Neuronal stem cell (in vitro differentiated cells): Measurements from ENCODE around the gene TLDC2.

Experiments used
- DNase-seq: peaks from one replicate; pipeline ENCODE4 v3.0.0-alpha.2; 2013; ENCODE audit warnings: low spot score
- H2AFZ ChIP-seq: one replicate; pipeline ENCODE4 v1.6.1; 2013; ENCODE audit warnings: mild to moderate bottlenecking, low read length, inconsistent platforms
- H2AK5ac ChIP-seq: 2 replicates; pipeline ENCODE4 v1.6.1; 2013; ENCODE audit warnings: low read depth, mild to moderate bottlenecking, inconsistent platforms, low read length, moderate library complexity, mixed read lengths
- H2BK120ac ChIP-seq: 2 replicates; pipeline ENCODE4 v1.6.1; 2013; ENCODE audit warnings: low read depth, mild to moderate bottlenecking, inconsistent platforms, low read length, moderate library complexity, mixed read lengths
- H2BK12ac ChIP-seq: one replicate; pipeline ENCODE4 v1.6.1; 2013; ENCODE audit warnings: low read length, inconsistent platforms
- H2BK15ac ChIP-seq: 2 replicates; pipeline ENCODE4 v1.6.1; 2013; ENCODE audit warnings: mild to moderate bottlenecking, low read length, inconsistent platforms, mixed read lengths
- H2BK5ac ChIP-seq: one replicate; pipeline ENCODE4 v1.6.1; 2013; ENCODE audit warnings: inconsistent platforms, mild to moderate bottlenecking, low read length, moderate library complexity
- H3K14ac ChIP-seq: one replicate; pipeline ENCODE4 v1.6.1; 2013; ENCODE audit warnings: low read length, inconsistent platforms
- H3K18ac ChIP-seq: 2 replicates; pipeline ENCODE4 v1.6.1; 2013; ENCODE audit warnings: low read length, inconsistent platforms
- H3K23ac ChIP-seq: 2 replicates; pipeline ENCODE4 v1.6.1; 2013; ENCODE audit warnings: low read depth, mild to moderate bottlenecking, mixed read lengths, low read length, inconsistent platforms; ENCODE audit not compliant: poor library complexity
- H3K27ac ChIP-seq: replicated peaks from 3 replicates; pipeline ENCODE4 v1.5.1; 2013; ENCODE audit warnings: low read length, inconsistent platforms
- H3K27me3 ChIP-seq, 3 experiments: 2 replicates each; pipeline ENCODE4 v1.6.1; 2013; ENCODE audit warnings: low read length in 3 of 3, mild to moderate bottlenecking in 2 of 3, inconsistent platforms in 1 of 3, low read depth in 1 of 3, mixed read lengths in 1 of 3, moderate library complexity in 1 of 3; ENCODE audit not compliant: control insufficient read depth in 3 of 3, insufficient read depth in 3 of 3
- H3K36me3 ChIP-seq, 2 donors: replicated peaks in 1 of 2; 2 replicates each; pipeline ENCODE4 v1.6.1; 2013; ENCODE audit warnings: low read length in 2 of 2; ENCODE audit not compliant: control insufficient read depth in 2 of 2, insufficient read depth in 2 of 2
- H3K4ac ChIP-seq: 2 replicates; pipeline ENCODE4 v1.6.1; 2013; ENCODE audit warnings: inconsistent platforms, mild to moderate bottlenecking, low read length, moderate library complexity
- H3K4me1 ChIP-seq, 2 donors: 1 replicate in 1 of 2; 2 replicates in 1 of 2; pipeline ENCODE4 v1.6.1; 2013; ENCODE audit warnings: low read length in 2 of 2, low read depth in 1 of 2; ENCODE audit not compliant: control insufficient read depth in 2 of 2, insufficient read depth in 1 of 2
- H3K4me2 ChIP-seq: one replicate; pipeline ENCODE4 v1.6.1; 2013; ENCODE audit warnings: mild to moderate bottlenecking, low read length, inconsistent platforms; ENCODE audit not compliant: insufficient read depth, poor library complexity, severe bottlenecking
- H3K4me3 ChIP-seq, 2 donors: 2 replicates each; pipeline ENCODE4 v1.5.1; 2013; ENCODE audit warnings: low read length in 2 of 2, mild to moderate bottlenecking in 2 of 2, inconsistent platforms in 1 of 2, moderate library complexity in 1 of 2
- H3K79me1 ChIP-seq: one replicate; pipeline ENCODE4 v1.6.1; 2013; ENCODE audit warnings: low read depth, mild to moderate bottlenecking, inconsistent platforms, low read length, moderate library complexity
- H3K9ac ChIP-seq: one replicate; pipeline ENCODE4 v1.6.1; 2013; ENCODE audit warnings: mild to moderate bottlenecking, low read depth, low read length, inconsistent platforms; ENCODE audit not compliant: poor library complexity
- H3K9me3 ChIP-seq, 2 donors: replicated peaks in 1 of 2; 2 replicates each; pipeline versions ENCODE3 to v1.6.1; 2013; ENCODE audit warnings: low read length in 2 of 2, mild to moderate bottlenecking in 2 of 2, inconsistent platforms in 1 of 2, low read depth in 1 of 2, mixed read lengths in 1 of 2, moderate library complexity in 1 of 2; ENCODE audit not compliant: control insufficient read depth in 2 of 2, insufficient read depth in 1 of 2
- H4K8ac ChIP-seq: one replicate; pipeline ENCODE4 v1.6.1; 2013; ENCODE audit warnings: low read depth, mild to moderate bottlenecking, inconsistent platforms, low read length, moderate library complexity
- H4K91ac ChIP-seq: one replicate; pipeline ENCODE4 v1.6.1; 2013; ENCODE audit warnings: low read length, low read depth, mild to moderate bottlenecking, inconsistent platforms; ENCODE audit not compliant: poor library complexity
- WGBS, 2 donors: extraction: QIAGEN DNeasy Blood & Tissue Kit; methylation state at CpG; one replicate each; pipeline ENCODE4 v1.1.7; 2013; ENCODE audit warnings: missing lambda C conversion rate in 2 of 2, mixed read lengths in 1 of 2; ENCODE audit not compliant: insufficient read length in 2 of 2, insufficient replicate concordance in 1 of 2; ENCODE audit errors: extremely low coverage in 2 of 2; 5-methylcytosine and 5-hydroxymethylcytosine counted together

The TLDC2 gene

DNA sequence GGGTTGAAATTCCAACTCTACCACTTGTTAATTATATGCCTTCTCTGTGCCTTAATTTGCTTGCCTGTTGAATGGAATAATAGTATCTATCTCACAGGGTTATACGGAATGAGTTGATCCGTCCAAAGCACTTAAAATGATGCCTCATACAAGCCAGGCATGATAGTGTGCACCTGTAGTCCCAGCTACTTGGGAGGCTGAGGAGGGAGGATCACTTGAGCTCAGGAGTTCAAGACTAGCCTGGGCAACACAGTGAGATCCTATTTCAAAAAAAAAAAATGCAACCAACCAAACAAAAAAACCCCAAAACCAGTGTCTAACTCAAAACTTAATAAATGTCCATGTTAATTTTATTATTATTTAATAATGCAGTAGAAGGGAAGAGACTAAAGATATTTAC lies 40.3 kb downstream of the TLDC2 start:
- Histone ChIP-seq H3K18ac (no peak overlapping the region), H2BK15ac (no peak overlapping the region), H2BK120ac (no peak overlapping the region), H4K91ac (no peak overlapping the region), H2BK5ac (no peak overlapping the region), H3K79me1 (no peaks in the 10 kb centered on the region), H3K4ac (no peak overlapping the region), H2AFZ (no peak overlapping the region), H3K27me3 (no peaks in the 10 kb centered on the region), H2AK5ac (no peak overlapping the region), H3K14ac (no peak overlapping the region), H3K23ac (no peak overlapping the region), H3K9me3 (no peaks in the 10 kb centered on the region), H3K4me3 (no peak overlapping the region), H3K4me2 (no peak overlapping the region), H3K36me3 (no peaks in the 10 kb centered on the region), H2BK12ac (no peak overlapping the region), H3K27ac (no peak overlapping the region), H4K8ac (no peak overlapping the region), H3K4me1 (no peaks in the 10 kb centered on the region), H3K9ac (no peak overlapping the region)
- no peak for DNase-seq
- no CpG with 5 or more reads among the region's 2 CpGs for WGBS, 2 donors

DNA sequence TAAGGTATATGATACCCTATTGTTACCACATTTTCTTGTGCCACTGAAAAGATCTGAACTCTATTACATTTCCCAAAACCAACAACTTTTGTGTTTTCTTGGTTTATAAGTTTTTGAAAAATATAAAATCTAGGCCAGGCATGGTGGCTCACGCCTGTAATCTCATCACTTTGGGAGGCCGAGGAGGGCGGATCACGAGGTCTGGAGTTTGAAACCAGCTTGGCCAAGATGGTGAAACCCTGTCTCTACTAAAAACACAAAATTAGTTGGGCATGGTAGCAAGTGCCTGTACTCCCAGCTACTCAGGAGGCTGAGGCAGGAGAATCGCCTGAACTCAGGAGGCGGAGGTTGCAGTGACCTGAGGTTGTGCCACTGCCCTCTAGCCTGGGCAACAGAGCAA lies 41.3 kb downstream of the TLDC2 start:
- Histone ChIP-seq H3K4me1 (no peaks in the 10 kb centered on the region), H2BK12ac (no peak overlapping the region), H3K79me1 (no peaks in the 10 kb centered on the region), H3K4me2 (no peak overlapping the region), H4K8ac (no peak overlapping the region), H3K9me3 (no peaks in the 10 kb centered on the region), H3K4me3 (no peak overlapping the region), H2BK15ac (no peak overlapping the region), H2AK5ac (no peak overlapping the region), H3K27me3 (no peaks in the 10 kb centered on the region), H3K4ac (no peak overlapping the region), H3K36me3 (no peaks in the 10 kb centered on the region), H2AFZ (no peak overlapping the region), H2BK120ac (no peak overlapping the region), H3K9ac (no peak overlapping the region), H2BK5ac (no peak overlapping the region), H4K91ac (no peak overlapping the region), H3K27ac (no peak overlapping the region), H3K14ac (no peak overlapping the region), H3K18ac (no peak overlapping the region), H3K23ac (no peak overlapping the region)
- no peak for DNase-seq
- WGBS, 2 donors, result no CpG with 5 or more reads among the region's 6 CpGs

DNA sequence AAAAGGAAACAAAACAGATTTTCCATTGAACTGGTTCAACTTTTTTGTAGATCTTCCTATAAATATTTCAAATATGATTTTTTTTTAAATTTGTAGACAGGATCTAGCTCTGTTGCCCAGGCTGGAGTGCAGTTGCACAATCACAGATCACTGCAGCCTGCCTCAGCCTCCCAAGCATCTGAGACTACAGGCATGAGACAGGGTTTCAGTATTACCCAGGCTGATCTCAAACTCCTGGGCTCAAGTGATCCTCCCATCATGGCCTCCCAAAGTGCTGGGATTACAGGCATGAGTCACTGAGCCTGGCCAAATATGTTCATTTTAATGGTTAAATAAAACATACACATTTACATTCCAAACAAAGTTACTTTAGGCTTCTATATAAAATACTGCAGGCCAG lies 42.0 kb downstream of the TLDC2 start:
- no peak overlapping the region for H3K23ac ChIP-seq
- no peaks in the 10 kb centered on the region for H3K9me3 ChIP-seq
- H2AK5ac ChIP-seq, result no peak overlapping the region
- no peak overlapping the region for H2BK120ac ChIP-seq
- H2BK5ac ChIP-seq, result no peak overlapping the region
- H3K14ac ChIP-seq, result no peak overlapping the region
- H3K4ac ChIP-seq, result no peak overlapping the region
- no peaks in the 10 kb centered on the region for H3K4me1 ChIP-seq
- no peak overlapping the region for H3K4me2 ChIP-seq
- H3K27me3 ChIP-seq, result no peaks in the 10 kb centered on the region
- no peak overlapping the region for H4K8ac ChIP-seq
- H3K9ac ChIP-seq, result no peak overlapping the region
- H3K79me1 ChIP-seq, result no peaks in the 10 kb centered on the region
- H2BK12ac ChIP-seq, result no peak overlapping the region
- H4K91ac ChIP-seq, result no peak overlapping the region
- H2AFZ ChIP-seq, result no peak overlapping the region
- DNase-seq, result no peak
- H3K18ac ChIP-seq, result no peak overlapping the region
- H3K27ac ChIP-seq, result no peak overlapping the region
- H3K4me3 ChIP-seq, result no peak overlapping the region
- H3K36me3 ChIP-seq, result no peaks in the 10 kb centered on the region
- H2BK15ac ChIP-seq, result no peak overlapping the region

DNA sequence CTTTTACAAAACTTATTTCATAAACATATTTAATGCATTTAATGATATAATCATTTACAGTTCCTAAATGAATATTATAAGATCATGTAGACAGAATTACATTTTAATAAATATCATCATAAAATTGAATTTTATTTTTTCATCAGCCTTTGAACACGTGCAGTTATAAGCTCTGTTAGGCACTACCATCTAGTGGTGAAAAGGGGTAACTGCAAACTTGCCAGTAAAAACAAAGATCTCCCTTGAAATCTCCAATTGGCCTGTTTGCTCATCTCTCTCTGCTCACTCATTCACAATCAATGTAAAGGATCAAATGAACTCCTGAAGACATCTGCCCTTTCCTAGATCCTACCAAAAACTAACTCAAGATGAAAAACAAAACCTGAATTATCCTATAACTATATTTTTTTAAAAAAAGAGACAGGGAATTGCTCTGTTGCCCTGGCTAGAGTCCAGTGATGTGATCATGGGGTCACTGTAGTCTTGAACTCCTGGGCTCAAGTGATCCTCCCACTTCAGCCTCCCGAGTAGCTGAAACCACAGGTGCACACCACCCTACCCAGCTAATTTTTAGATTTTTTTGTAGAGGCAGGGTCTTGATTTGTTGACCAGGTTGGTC lies 43.9 kb downstream of the TLDC2 start:
- Histone ChIP-seq H4K8ac (no peak overlapping the region), H2BK15ac (no peak overlapping the region), H3K14ac (no peak overlapping the region), H3K4me2 (no peak overlapping the region), H2AK5ac (no peak overlapping the region), H3K4me3 (no peak overlapping the region), H3K27me3 (no peaks in the 10 kb centered on the region), H3K27ac (no peak overlapping the region), H3K4me1 (no peaks in the 10 kb centered on the region), H3K79me1 (no peaks in the 10 kb centered on the region), H3K23ac (no peak overlapping the region), H3K9ac (no peak overlapping the region), H3K18ac (no peak overlapping the region), H4K91ac (no peak overlapping the region), H3K36me3 (no peaks in the 10 kb centered on the region), H2AFZ (no peak overlapping the region), H3K4ac (no peak overlapping the region), H2BK5ac (no peak overlapping the region), H2BK12ac (no peak overlapping the region), H2BK120ac (no peak overlapping the region), H3K9me3 (no peaks in the 10 kb centered on the region)
- DNase-seq, result peak; percentile 29
- WGBS, 2 donors, result no CpG with 5 or more reads among the region's 2 CpGs
